GM13977 (cell line): ENCODE data around the gene CAMKK1.

Experiments
- DNase-seq: peaks from one replicate; pipeline ENCODE4 v3.0.0; 2012; ENCODE audit warnings: low spot score
- CTCF ChIP-seq: IDR thresholded peaks from 2 replicates; pipeline ENCODE4 v1.5.1; 2012; ENCODE audit warnings: mild to moderate bottlenecking, control low read depth; ENCODE audit not compliant: insufficient read depth; ENCODE audit errors: extremely low read depth, missing control alignments
- in situ Hi-C: fragments of 300-500 bp; cut with MboI; formaldehyde crosslinking; loops from one replicate; pipeline ENCODE4 v1.12.0; 2022; ENCODE audit warnings: low sequenced_read_pairs, low pct_unique_long_range_greater_than_20kb, mixed read lengths, inconsistent platforms; ENCODE audit not compliant: unreplicated experiment

CAMKK1 gene

GRCh38 chr17:3817851-3818605 is 74.8 kb downstream of the CAMKK1 start:
- in situ Hi-C loops, result no loop called here
- no peak for DNase-seq
- TF ChIP-seq CTCF, result no peak

- in situ Hi-C loops, result no loop called here
- DNase-seq, result no peak
- no peak for TF ChIP-seq CTCF
Observed at GRCh38 chr17:3815925-3816324, 76.9 kb downstream of the CAMKK1 start.

GRCh38 chr17:3815122-3815521 is 77.7 kb downstream of the CAMKK1 start:
- no peak for TF ChIP-seq CTCF
- in situ Hi-C loops, result no loop called here
- no peak for DNase-seq

GRCh38 chr17:3814361-3814760 is 78.5 kb downstream of the CAMKK1 start:
- DNase-seq, result no peak
- TF ChIP-seq CTCF, result no peak
- in situ Hi-C loops, result no loop called here

GRCh38 chr17:3813171-3813570 is 79.7 kb downstream of the CAMKK1 start:
- DNase-seq, result no peak
- TF ChIP-seq CTCF, result no peak
- in situ Hi-C loops, result no loop called here

GRCh38 chr17:3812771-3813170 is 80.1 kb downstream of the CAMKK1 start:
- DNase-seq, result no peak
- in situ Hi-C loops, result no loop called here
- no peak for TF ChIP-seq CTCF
